OCI-LY1 (cell line): ENCODE measurements around the gene GARRE1.

Experiments
- EZH2 ChIP-seq: fragments of 200-600 bp; sonication (generic), shearing (Covaris generic); IDR thresholded peaks from 2 replicates; pipeline ENCODE4 v1.8.0; 2017; ENCODE audit warnings: borderline replicate concordance, mixed run types, mild to moderate bottlenecking, antibody characterized with exemption, low read length, moderate library complexity, mixed read lengths
- TF ChIP-seq, protein P1 (sequence below): fragments of 200-600 bp; sonication (generic), shearing (Covaris generic); IDR thresholded peaks from 2 replicates; pipeline ENCODE4 v1.5.1; 2017; ENCODE audit warnings: mild to moderate bottlenecking, antibody characterized with exemption, low read length, moderate library complexity, mixed read lengths

GRCh38 chr19:34287662-34288140, 33.3 kb downstream of the GARRE1 start:
- TF ChIP-seq, protein P1, sequence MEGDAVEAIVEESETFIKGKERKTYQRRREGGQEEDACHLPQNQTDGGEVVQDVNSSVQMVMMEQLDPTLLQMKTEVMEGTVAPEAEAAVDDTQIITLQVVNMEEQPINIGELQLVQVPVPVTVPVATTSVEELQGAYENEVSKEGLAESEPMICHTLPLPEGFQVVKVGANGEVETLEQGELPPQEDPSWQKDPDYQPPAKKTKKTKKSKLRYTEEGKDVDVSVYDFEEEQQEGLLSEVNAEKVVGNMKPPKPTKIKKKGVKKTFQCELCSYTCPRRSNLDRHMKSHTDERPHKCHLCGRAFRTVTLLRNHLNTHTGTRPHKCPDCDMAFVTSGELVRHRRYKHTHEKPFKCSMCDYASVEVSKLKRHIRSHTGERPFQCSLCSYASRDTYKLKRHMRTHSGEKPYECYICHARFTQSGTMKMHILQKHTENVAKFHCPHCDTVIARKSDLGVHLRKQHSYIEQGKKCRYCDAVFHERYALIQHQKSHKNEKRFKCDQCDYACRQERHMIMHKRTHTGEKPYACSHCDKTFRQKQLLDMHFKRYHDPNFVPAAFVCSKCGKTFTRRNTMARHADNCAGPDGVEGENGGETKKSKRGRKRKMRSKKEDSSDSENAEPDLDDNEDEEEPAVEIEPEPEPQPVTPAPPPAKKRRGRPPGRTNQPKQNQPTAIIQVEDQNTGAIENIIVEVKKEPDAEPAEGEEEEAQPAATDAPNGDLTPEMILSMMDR, result no peak
- TF ChIP-seq EZH2, result no peak
